ENCODE measurements around the gene SSH2. TPM values are rescaled to one million over a fixed set of nuclear protein-coding genes. Genes with fewer than 3 reads are reported as not detected.

The SSH2 gene
- total and polyA plus RNA-seq, 2 experiments from 2014 or later, result 9.9 to 12.7 TPM

DNA sequence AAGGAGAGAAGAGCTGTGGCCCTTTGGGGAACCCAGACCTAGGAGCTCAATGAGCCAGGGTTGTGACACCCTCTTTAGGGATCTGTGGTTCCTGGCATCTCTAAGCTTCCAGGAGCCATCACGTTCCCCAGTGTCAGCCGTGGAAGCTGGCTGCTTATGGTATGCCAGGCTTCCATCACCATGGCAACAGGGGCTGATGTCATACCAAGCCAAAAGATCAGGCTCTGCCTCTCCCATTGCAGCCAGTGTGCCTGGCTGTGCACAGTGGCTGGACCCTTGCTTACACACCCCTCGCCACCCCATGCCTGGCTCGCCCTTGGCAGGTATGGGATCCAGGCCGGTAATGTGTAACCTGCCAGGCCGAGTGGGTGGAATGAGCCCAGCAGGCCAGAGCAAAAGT lies 91.1 kb downstream of the SSH2 start:
- no peaks in the 10 kb centered on the region for H3K9me2 ChIP-seq (replicated peaks; ENCODE audit: insufficient read depth)
- no peak overlapping the region for H3K4me3 ChIP-seq
- peaks cover 3% of the 10 kb centered on the region for H3K79me2 ChIP-seq
- TF ChIP-seq EZH2 (IDR thresholded peaks at IDR 0.05; ENCODE audit: borderline replicate concordance) (no peak), EZH2phosphoT487 (IDR thresholded peaks at IDR 0.05; ENCODE audit: low read depth, severe bottlenecking, unreplicated experiment) (no peak)
- TF ChIP-seq, protein P1, sequence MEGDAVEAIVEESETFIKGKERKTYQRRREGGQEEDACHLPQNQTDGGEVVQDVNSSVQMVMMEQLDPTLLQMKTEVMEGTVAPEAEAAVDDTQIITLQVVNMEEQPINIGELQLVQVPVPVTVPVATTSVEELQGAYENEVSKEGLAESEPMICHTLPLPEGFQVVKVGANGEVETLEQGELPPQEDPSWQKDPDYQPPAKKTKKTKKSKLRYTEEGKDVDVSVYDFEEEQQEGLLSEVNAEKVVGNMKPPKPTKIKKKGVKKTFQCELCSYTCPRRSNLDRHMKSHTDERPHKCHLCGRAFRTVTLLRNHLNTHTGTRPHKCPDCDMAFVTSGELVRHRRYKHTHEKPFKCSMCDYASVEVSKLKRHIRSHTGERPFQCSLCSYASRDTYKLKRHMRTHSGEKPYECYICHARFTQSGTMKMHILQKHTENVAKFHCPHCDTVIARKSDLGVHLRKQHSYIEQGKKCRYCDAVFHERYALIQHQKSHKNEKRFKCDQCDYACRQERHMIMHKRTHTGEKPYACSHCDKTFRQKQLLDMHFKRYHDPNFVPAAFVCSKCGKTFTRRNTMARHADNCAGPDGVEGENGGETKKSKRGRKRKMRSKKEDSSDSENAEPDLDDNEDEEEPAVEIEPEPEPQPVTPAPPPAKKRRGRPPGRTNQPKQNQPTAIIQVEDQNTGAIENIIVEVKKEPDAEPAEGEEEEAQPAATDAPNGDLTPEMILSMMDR (IDR thresholded peaks at IDR 0.05; ENCODE audit: poor library complexity), result no peak
- H2AFZ ChIP-seq, result no peak overlapping the region
- no peaks in the 10 kb centered on the region for H4K20me1 ChIP-seq (ENCODE audit: insufficient read depth, poor library complexity, severe bottlenecking)
- H3K27me3 ChIP-seq, result no peaks in the 10 kb centered on the region
- H3K27ac ChIP-seq, result no peak overlapping the region
- no peaks in the 10 kb centered on the region for H3K9me3 ChIP-seq (ENCODE audit: low read depth)
- peak; percentile 31 for DNase-seq (ENCODE audit: low spot score)
- no peaks in the 10 kb centered on the region for H3K4me1 ChIP-seq (ENCODE audit: insufficient read depth)
- no peaks in the 10 kb centered on the region for H3K36me3 ChIP-seq (replicated peaks; ENCODE audit: insufficient read depth, low read depth)
- H3K4me2 ChIP-seq, result no peak overlapping the region
- WGBS (ENCODE audit: low lambda C conversion rate, missing lambda C conversion rate), result 87% methylated on average over 6 of the region's 6 CpGs

DNA sequence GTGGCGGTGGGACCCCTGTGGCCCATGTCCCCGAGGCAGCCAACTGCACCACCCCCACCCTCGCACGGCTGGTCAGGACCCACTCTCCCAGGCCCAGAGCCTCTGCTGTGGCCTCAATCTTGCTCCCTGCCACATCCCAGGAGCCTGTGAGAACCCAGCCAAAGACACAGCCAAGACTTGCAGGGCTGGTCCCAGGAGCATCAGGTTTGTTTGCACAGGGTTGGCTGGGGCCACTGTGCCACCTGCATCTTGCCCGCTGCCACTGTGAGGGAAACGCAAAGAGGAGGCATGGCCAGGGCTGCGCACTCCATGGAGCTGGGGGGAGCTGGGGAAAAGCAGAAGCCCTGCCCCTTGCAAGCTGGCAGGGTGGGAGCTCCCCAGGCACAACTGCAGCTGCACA lies 92.5 kb downstream of the SSH2 start:
- no peak for DNase-seq (ENCODE audit: low spot score)
- H3K9me2 ChIP-seq (replicated peaks; ENCODE audit: insufficient read depth), result no peaks in the 10 kb centered on the region
- H3K9me3 ChIP-seq (ENCODE audit: low read depth), result no peaks in the 10 kb centered on the region
- no peaks in the 10 kb centered on the region for H3K36me3 ChIP-seq (replicated peaks; ENCODE audit: insufficient read depth, low read depth)
- no peaks in the 10 kb centered on the region for H3K27me3 ChIP-seq
- H4K20me1 ChIP-seq (ENCODE audit: insufficient read depth, poor library complexity, severe bottlenecking), result no peaks in the 10 kb centered on the region
- TF ChIP-seq EZH2phosphoT487 (IDR thresholded peaks at IDR 0.05; ENCODE audit: low read depth, severe bottlenecking, unreplicated experiment), result no peak
- no peak for TF ChIP-seq EZH2 (IDR thresholded peaks at IDR 0.05; ENCODE audit: borderline replicate concordance)
- TF ChIP-seq, protein P1 (IDR thresholded peaks at IDR 0.05; ENCODE audit: poor library complexity), result no peak
- no peaks in the 10 kb centered on the region for H3K79me2 ChIP-seq
- no peak overlapping the region for H3K4me3 ChIP-seq
- WGBS (ENCODE audit: low lambda C conversion rate, missing lambda C conversion rate), result 99% methylated on average over 7 of the region's 7 CpGs
- no peak overlapping the region for H2AFZ ChIP-seq
- no peaks in the 10 kb centered on the region for H3K4me1 ChIP-seq (ENCODE audit: insufficient read depth)
- no peak overlapping the region for H3K27ac ChIP-seq
- H3K4me2 ChIP-seq, result no peak overlapping the region

DNA sequence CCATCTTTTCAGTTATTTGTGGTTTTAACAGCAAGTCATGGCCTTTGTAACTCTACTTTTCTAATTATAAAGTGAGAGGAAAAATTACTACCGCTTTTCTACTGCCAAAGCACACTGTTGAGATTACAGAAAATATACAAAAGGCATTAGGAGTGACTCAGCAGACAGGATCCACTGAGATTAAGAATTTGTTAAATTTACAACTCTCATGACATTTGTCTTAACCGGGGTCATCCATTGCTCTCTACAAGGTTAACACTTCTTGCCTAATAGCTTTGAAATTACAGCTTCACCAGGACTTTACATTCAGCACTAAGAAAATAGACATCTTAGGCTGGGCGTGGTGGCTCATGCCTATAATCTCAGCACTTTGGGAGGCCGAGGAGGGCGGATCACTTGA lies 93.4 kb downstream of the SSH2 start:
- Histone ChIP-seq H3K27ac (no peak overlapping the region), H3K27me3 (no peaks in the 10 kb centered on the region), H4K20me1 (ENCODE audit: insufficient read depth, poor library complexity, severe bottlenecking) (no peaks in the 10 kb centered on the region), H3K4me1 (ENCODE audit: insufficient read depth) (no peaks in the 10 kb centered on the region), H3K36me3 (replicated peaks; ENCODE audit: insufficient read depth, low read depth) (no peaks in the 10 kb centered on the region), H3K4me2 (no peak overlapping the region), H3K9me3 (ENCODE audit: low read depth) (no peaks in the 10 kb centered on the region), H2AFZ (no peak overlapping the region), H3K79me2 (no peaks in the 10 kb centered on the region), H3K4me3 (no peak overlapping the region), H3K9me2 (replicated peaks; ENCODE audit: insufficient read depth) (no peaks in the 10 kb centered on the region)
- 80% methylated on average over 5 of the region's 5 CpGs for WGBS (ENCODE audit: low lambda C conversion rate, missing lambda C conversion rate)
- no peak for TF ChIP-seq EZH2phosphoT487 (IDR thresholded peaks at IDR 0.05; ENCODE audit: low read depth, severe bottlenecking, unreplicated experiment)
- no peak for DNase-seq (ENCODE audit: low spot score)

DNA sequence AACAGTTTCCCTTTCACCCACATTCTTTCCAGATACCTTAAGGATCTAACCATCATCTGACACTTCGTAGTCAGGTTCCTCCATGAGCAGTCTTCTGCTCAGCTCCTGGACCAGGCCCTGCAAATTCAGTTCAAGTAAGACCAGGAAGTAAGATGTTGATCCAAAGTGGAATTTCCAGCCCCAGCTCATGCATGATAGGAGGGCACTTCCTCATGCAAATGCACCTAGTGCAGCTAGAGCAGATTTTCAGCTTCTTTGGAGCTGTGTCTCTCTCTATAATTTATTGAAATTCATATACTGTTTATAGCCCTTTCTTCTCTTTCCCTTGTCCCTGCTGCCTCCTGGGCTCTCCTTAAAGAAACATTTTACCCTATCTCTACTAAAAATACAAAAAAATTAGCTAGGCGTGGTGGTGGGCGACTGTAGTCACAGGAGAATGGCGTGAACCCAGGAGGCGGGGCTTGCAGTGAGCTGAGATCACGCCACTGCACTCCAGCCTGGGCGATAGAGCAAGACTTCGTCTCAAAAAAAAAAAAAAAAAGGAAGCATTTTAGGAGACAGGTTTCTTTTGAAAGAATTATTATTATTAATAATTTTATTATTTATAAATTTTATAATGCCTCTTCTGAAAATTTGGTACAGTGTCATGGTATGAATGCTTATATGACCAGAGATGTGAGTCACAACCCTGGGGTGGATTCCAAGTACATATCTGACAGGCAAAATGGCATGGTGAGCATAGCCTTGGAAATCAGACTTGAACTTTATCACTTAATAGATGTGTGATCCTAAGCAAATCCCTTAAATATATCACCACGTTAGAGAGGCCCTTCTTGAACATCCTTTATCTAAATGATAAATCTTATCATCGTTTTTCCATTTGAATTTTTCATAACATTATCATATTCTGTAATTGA lies 94.3 kb downstream of the SSH2 start:
- Histone ChIP-seq H3K27ac (no peak overlapping the region), H4K20me1 (ENCODE audit: insufficient read depth, poor library complexity, severe bottlenecking) (no peaks in the 10 kb centered on the region), H3K4me2 (no peak overlapping the region), H3K4me1 (ENCODE audit: insufficient read depth) (no peaks in the 10 kb centered on the region), H3K79me2 (no peaks in the 10 kb centered on the region), H3K27me3 (no peaks in the 10 kb centered on the region), H2AFZ (no peak overlapping the region), H3K4me3 (no peak overlapping the region), H3K9me2 (replicated peaks; ENCODE audit: insufficient read depth) (no peaks in the 10 kb centered on the region), H3K36me3 (replicated peaks; ENCODE audit: insufficient read depth, low read depth) (no peaks in the 10 kb centered on the region), H3K9me3 (ENCODE audit: low read depth) (no peaks in the 10 kb centered on the region)
- no peak for TF ChIP-seq EZH2phosphoT487 (IDR thresholded peaks at IDR 0.05; ENCODE audit: low read depth, severe bottlenecking, unreplicated experiment)
- no peak for DNase-seq (ENCODE audit: low spot score)
- 91% methylated on average over 10 of the region's 10 CpGs for WGBS (ENCODE audit: low lambda C conversion rate, missing lambda C conversion rate)
